SK-N-SH (cell line): ENCODE measurements around the gene CHST11.

ENCODE experiments used
- RFX5 ChIP-seq: IDR thresholded peaks from 2 replicates; pipeline ENCODE4 v1.6.1; 2012; ENCODE audit warnings: mild to moderate bottlenecking, improper control_type of control experiment, low read length
- SMC3 ChIP-seq: IDR thresholded peaks from 2 replicates; pipeline ENCODE4 v1.6.1; 2012; ENCODE audit warnings: low read depth, low read length, improper control_type of control experiment
- TF ChIP-seq, protein P1 (sequence below): fragments of 200-600 bp; sonication (generic); IDR thresholded peaks from 2 replicates; pipeline ENCODE4 v1.6.1; 2017; ENCODE audit warnings: antibody characterized with exemption, mild to moderate bottlenecking, moderate library complexity
- TF ChIP-seq, protein P2 (sequence below): IDR thresholded peaks from 2 replicates; pipeline ENCODE4 v1.4.0; 2012; ENCODE audit warnings: low read depth
- TF ChIP-seq, protein P3 (sequence below): IDR thresholded peaks from 2 replicates; pipeline ENCODE4 v1.4.0; 2012; ENCODE audit warnings: low read depth, borderline replicate concordance

DNA sequence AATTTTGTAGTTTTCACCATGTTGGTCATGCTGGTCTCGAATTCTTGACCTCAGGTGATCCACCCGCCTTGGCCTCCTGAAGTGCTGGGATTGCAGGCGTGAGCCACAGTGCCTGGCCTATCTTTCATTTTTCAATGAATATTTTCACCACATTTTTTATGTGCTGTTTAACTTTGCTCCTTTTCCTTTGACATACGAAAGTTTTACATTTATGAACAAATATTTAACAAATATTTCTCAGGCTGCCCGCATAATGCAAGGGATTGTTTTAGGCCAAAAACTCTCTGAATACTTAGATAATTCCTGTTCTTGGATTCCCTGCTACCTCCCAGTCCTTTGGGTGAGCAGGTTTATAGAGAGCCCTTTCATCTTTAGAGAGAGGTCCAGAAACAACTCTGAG, 8.7 kb upstream of the CHST11 start:
- TF ChIP-seq, protein P1, sequence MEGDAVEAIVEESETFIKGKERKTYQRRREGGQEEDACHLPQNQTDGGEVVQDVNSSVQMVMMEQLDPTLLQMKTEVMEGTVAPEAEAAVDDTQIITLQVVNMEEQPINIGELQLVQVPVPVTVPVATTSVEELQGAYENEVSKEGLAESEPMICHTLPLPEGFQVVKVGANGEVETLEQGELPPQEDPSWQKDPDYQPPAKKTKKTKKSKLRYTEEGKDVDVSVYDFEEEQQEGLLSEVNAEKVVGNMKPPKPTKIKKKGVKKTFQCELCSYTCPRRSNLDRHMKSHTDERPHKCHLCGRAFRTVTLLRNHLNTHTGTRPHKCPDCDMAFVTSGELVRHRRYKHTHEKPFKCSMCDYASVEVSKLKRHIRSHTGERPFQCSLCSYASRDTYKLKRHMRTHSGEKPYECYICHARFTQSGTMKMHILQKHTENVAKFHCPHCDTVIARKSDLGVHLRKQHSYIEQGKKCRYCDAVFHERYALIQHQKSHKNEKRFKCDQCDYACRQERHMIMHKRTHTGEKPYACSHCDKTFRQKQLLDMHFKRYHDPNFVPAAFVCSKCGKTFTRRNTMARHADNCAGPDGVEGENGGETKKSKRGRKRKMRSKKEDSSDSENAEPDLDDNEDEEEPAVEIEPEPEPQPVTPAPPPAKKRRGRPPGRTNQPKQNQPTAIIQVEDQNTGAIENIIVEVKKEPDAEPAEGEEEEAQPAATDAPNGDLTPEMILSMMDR, result no peak
- TF ChIP-seq, protein P2, sequence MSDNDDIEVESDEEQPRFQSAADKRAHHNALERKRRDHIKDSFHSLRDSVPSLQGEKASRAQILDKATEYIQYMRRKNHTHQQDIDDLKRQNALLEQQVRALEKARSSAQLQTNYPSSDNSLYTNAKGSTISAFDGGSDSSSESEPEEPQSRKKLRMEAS, result no peak
- TF ChIP-seq, protein P3, sequence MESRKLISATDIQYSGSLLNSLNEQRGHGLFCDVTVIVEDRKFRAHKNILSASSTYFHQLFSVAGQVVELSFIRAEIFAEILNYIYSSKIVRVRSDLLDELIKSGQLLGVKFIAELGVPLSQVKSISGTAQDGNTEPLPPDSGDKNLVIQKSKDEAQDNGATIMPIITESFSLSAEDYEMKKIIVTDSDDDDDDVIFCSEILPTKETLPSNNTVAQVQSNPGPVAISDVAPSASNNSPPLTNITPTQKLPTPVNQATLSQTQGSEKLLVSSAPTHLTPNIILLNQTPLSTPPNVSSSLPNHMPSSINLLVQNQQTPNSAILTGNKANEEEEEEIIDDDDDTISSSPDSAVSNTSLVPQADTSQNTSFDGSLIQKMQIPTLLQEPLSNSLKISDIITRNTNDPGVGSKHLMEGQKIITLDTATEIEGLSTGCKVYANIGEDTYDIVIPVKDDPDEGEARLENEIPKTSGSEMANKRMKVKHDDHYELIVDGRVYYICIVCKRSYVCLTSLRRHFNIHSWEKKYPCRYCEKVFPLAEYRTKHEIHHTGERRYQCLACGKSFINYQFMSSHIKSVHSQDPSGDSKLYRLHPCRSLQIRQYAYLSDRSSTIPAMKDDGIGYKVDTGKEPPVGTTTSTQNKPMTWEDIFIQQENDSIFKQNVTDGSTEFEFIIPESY, result no peak
- TF ChIP-seq RFX5 (no peak), SMC3 (no peak)
